T-helper 2 cell treated with Interferon-gamma antibody and Interleukin-4, amounts not matched to agents 5 μg/mL and 100 μg/mL, for 36 hours (primary cell): Measurements from ENCODE around the gene ARHGAP19.

Experiments
- DNase-seq: peaks from one replicate; pipeline ENCODE4 v3.0.0; 2021; ENCODE audit warnings: low spot score
- H3K27ac Mint-ChIP-seq: one replicate; pipeline ENCODE4 v1.8.0; 2021; ENCODE audit warnings: mild to moderate bottlenecking, mixed read lengths
- H3K27me3 Mint-ChIP-seq: one replicate; pipeline ENCODE4 v1.8.0; 2021; ENCODE audit warnings: low read depth, mixed read lengths
- H3K36me3 Mint-ChIP-seq: one replicate; pipeline ENCODE4 v1.8.0; 2021; ENCODE audit warnings: low read depth, mixed read lengths
- H3K4me1 Mint-ChIP-seq: one replicate; pipeline ENCODE4 v1.8.0; 2021; ENCODE audit warnings: low read depth, mixed read lengths
- H3K4me3 Mint-ChIP-seq: one replicate; pipeline ENCODE4 v1.8.0; 2022; ENCODE audit warnings: mild to moderate bottlenecking, moderate library complexity, mixed read lengths
- H3K9me3 Mint-ChIP-seq: one replicate; pipeline ENCODE4 v1.8.0; 2021; ENCODE audit warnings: mixed read lengths

ARHGAP19 gene, protein sequence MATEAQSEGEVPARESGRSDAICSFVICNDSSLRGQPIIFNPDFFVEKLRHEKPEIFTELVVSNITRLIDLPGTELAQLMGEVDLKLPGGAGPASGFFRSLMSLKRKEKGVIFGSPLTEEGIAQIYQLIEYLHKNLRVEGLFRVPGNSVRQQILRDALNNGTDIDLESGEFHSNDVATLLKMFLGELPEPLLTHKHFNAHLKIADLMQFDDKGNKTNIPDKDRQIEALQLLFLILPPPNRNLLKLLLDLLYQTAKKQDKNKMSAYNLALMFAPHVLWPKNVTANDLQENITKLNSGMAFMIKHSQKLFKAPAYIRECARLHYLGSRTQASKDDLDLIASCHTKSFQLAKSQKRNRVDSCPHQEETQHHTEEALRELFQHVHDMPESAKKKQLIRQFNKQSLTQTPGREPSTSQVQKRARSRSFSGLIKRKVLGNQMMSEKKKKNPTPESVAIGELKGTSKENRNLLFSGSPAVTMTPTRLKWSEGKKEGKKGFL

DNA sequence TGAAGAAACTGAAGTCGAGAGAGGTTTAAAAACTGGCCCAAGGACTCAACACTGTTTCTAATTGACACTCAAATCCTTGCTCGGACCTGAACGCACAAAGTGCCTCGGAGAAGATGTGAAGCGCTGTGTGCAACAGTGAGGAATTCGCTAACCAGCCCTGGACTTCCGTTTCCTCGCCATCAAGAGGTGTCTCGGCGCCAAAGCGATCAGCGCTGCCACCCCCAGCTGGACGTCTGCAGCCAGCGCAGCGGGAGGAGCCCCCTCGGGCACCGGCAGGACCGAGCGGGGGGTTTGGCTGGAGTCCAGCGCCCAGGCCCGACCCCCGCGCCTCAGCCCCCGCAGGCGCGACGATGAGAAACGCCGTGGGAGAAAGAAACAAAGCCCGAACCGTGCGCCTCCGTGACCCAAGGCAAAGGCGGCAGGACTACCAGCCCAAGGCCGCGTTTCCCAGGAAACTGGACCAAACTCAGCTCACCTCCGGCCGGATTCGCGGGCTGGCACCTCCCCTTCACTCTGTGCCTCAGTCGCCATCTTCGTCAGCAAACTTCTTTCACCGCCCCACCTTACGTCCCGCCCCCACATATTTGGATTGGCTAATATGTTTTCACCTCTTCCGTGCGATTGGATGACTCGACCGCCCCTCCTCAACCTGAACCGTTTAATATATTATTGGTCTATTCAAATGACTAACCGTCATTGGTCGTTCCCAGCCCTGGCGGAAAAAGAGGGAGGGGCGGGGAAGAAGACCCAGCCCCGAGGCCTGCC, at the start of gene ARHGAP19:
TSS of gene ARHGAP19 (minus strand) at position 541 of the 765 bp plus-strand sequence. CDS start at position 531, 10 bp downstream.
- Mint-ChIP-seq H3K4me1 (peaks cover 22% of the 10 kb centered on the region), H3K27me3 (peaks cover 3% of the 10 kb centered on the region), H3K27ac (peak within 1 kb of the TSS; percentile 85), H3K9me3 (no peaks in the 10 kb centered on the region), H3K36me3 (peaks cover 12% of the 10 kb centered on the region), H3K4me3 (peak within 1 kb of the TSS; percentile 91)
- DNase-seq, result peak; percentile 94

DNA sequence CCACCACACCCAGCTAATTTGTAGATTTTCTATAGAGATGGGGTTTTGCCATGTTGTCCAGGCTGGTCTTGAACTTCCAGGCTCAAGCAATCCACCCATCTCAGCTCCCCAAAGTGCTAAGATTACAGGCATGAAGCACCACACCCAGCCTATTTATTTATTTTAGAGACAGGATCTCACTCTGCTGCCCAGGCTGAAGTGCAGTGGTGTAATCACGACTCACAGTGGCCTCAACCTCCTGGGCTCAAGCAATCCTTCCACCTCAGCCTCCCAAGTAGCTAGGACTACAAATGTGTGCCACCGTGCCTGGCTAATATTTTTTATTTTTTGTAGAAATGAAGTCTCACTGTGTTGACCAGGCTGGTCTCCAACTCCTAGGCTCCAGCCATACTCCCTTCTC, 49.0 kb upstream of the ARHGAP19 start:
- Mint-ChIP-seq H3K9me3 (no peaks in the 10 kb centered on the region), H3K36me3 (no peaks in the 10 kb centered on the region), H3K4me3 (no peak overlapping the region), H3K27me3 (peaks cover 28% of the 10 kb centered on the region), H3K4me1 (no peaks in the 10 kb centered on the region), H3K27ac (no peak overlapping the region)
- no peak for DNase-seq

DNA sequence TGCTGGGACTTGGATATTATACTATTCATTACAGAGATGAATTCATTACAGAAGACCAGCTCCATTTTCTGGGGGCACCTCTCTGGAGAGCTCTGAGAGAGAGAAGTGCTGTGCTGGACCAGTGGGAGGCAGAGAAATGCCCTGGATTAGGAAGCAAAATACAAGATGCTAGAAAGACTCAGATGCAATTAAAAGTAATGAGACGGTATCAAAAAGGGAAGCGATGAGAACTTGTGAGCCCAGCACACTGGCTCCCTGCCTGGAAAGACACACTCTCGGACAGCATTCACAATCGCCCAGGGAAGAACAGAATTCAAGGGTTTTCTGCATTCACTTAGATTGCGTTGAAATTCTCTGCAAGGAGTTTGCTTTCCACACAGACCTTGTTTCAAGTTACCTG, 45.6 kb upstream of the ARHGAP19 start:
- peaks cover 9% of the 10 kb centered on the region for H3K4me1 Mint-ChIP-seq

DNA sequence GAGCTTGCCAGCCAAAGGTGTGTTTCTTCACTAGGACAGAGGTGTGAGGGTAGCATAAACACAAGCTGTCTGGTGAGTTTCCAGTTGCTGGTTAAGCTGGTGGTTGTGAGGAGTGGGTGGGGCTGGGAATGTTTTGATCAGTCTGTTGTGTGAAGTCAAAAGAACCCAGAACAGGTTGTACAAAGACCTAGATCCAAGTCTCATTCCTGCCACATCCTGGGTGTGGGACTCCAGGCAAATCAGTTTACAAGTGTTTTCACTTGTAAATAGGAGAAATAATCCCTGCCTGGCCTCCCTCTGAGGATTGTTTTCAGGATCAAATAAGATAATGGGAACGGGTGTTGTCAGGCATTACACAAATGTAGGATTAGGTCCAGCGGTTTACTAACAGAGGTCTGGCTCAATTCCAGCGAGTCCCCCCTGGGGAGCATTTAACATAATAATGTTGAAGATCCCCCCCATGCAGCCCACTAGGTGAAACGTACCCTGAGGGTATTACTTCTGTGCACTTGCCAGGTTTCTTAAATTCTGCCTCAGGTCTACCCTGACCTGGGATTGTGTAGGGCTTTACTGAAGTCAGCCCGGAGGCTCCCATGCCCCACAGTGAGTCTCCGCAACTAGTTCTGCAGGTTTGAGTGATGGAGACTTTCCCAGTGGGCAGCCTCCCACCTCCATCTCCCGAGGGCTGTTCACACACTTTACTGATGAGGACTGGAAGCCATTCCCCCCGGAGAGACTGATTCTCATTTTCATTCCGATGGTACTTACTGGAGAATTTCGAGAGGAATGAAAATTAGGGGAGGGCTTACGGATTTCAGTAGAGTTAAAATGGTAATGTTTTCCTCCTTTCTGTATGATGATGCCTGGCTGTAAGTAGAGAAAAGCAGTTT, 44.8 kb upstream of the ARHGAP19 start:
- H3K4me1 Mint-ChIP-seq, result peaks cover 16% of the 10 kb centered on the region
- peaks cover 7% of the 10 kb centered on the region for H3K36me3 Mint-ChIP-seq
- H3K4me3 Mint-ChIP-seq, result no peak overlapping the region
- H3K27me3 Mint-ChIP-seq, result peaks cover 34% of the 10 kb centered on the region
- no peak for DNase-seq
- H3K27ac Mint-ChIP-seq, result no peak overlapping the region
- no peaks in the 10 kb centered on the region for H3K9me3 Mint-ChIP-seq

More for the DNA sequence above, 45.6 kb upstream of the ARHGAP19 start:
- no peaks in the 10 kb centered on the region for H3K9me3 Mint-ChIP-seq
- no peak overlapping the region for H3K27ac Mint-ChIP-seq
- H3K4me3 Mint-ChIP-seq, result no peak overlapping the region
- peaks cover 34% of the 10 kb centered on the region for H3K27me3 Mint-ChIP-seq
- no peak for DNase-seq
- H3K36me3 Mint-ChIP-seq, result peaks cover 6% of the 10 kb centered on the region

DNA sequence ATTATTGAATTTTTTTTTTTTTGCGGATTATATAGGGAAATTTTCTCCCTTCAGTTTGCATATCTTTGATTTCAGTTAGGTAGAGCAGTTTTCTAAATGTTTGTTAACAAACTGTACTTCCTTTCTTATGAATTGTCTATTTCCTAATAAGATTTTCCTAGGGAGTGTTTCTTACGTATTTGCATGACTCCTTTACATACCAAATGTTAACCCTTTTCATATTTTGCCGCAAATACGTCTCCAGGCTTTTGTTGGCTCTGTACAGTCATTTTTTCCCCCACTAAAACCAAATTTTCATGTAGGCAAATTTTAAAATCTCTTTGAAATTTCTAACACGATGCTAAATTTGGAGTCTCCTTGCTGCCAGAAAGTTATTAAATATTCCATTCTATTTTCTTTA, 44.0 kb upstream of the ARHGAP19 start:
- no peak for DNase-seq
- H3K4me1 Mint-ChIP-seq, result peaks cover 22% of the 10 kb centered on the region
- peaks cover 34% of the 10 kb centered on the region for H3K27me3 Mint-ChIP-seq
- H3K4me3 Mint-ChIP-seq, result no peak overlapping the region
- peaks cover 7% of the 10 kb centered on the region for H3K36me3 Mint-ChIP-seq
- no peak overlapping the region for H3K27ac Mint-ChIP-seq
- no peaks in the 10 kb centered on the region for H3K9me3 Mint-ChIP-seq

DNA sequence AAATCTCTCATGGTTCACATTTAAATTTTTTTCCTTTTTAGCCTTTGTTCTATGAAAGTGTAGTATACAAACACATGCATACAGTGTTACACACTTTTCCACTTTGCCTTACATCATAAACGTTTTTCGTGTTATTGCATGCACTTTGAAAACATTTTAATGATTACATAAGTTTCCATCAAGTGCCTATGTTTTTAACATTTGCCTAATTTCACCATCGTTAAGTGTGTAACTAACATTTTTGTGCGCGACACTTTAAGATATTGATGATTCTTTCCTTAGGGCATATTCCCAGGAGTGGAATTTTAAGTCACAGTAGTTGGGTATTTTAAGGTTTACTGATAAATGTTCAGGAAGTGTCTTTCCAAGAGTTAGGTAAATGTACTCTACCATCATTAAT, 43.6 kb upstream of the ARHGAP19 start:
- peaks cover 34% of the 10 kb centered on the region for H3K27me3 Mint-ChIP-seq
- peak overlapping the region; percentile 47 for H3K27ac Mint-ChIP-seq
- H3K36me3 Mint-ChIP-seq, result peaks cover 10% of the 10 kb centered on the region
- peaks cover 25% of the 10 kb centered on the region for H3K4me1 Mint-ChIP-seq
- H3K4me3 Mint-ChIP-seq, result peak overlapping the region; percentile 48
- no peak for DNase-seq
- H3K9me3 Mint-ChIP-seq, result no peaks in the 10 kb centered on the region

DNA sequence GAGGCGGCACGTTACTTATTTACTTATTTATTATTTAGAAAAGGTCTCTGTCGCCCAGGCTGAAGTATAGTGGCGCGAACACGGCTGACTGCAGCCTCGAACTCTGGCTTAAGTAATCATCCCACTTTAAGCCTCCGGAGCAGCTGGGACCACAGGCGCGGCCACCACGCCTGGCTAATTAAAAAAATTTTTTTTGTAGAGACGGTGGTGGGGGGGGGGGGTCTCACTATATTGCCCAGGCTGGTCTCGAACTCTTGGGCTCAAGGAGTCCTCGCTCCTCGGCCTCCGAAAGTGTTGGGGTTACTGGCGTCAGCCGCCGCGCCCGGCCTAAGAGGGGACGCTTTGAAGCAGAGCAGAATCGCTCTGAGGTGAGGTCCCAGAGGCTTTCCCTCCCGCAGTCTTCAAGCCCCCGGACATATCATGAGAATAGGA, 42.8 kb upstream of the ARHGAP19 start:
- Mint-ChIP-seq H3K4me1 (peaks cover 25% of the 10 kb centered on the region), H3K4me3 (peak overlapping the region; percentile 50), H3K9me3 (no peaks in the 10 kb centered on the region), H3K36me3 (peaks cover 11% of the 10 kb centered on the region), H3K27me3 (peaks cover 31% of the 10 kb centered on the region), H3K27ac (peak overlapping the region; percentile 10)
- DNase-seq, result no peak

DNA sequence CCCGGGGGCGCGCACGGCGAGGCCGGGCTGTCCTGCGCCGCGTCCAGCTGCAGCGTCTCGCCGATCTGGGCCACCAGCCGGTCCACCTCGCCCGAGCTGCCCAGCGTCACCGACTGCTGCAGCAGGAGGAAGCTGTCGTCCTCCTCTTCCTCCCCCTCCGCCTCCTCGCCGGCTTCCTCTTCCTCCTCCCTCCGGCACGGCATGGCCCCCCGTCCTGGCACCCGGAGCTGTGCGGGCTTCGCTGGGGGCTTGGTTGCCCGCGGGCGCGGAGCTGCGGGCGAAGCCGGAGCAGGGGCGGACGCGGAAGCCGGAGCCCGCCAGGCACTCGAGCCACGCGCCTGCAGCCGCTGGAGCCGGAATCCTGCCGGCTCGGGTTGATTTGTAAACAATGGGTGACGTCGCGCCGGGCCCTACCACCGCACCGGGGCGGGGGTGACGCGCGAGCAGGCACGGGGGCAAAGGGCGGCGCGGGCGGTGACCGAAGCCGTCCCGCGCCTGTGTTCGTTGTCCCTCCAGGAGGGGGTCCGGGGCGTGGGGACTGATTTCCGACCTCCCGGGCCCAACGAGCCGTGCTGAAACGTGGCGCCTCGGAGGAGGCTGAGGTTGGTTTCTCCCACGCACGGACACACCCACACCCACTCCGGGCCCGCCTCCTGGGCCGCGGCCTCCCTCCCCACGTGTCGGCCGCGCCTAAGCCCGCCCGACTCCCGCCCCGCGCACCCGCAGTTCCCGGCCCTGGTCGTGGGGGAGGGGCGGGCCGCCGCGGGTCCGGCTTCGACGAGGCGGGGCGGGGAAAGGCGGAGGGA, 42.1 kb upstream of the ARHGAP19 start, which contains the start of gene FRAT2:
TSS of gene FRAT2 (minus strand) at position 360 of the 806 bp plus-strand sequence. CDS start at position 203, 157 bp downstream.
- peak within 1 kb of the TSS; percentile 89 for H3K4me3 Mint-ChIP-seq
- peaks cover 15% of the 10 kb centered on the region for H3K36me3 Mint-ChIP-seq
- H3K27me3 Mint-ChIP-seq, result peaks cover 31% of the 10 kb centered on the region
- H3K9me3 Mint-ChIP-seq, result no peaks in the 10 kb centered on the region
- H3K27ac Mint-ChIP-seq, result peak within 1 kb of the TSS; percentile 89
- H3K4me1 Mint-ChIP-seq, result peaks cover 30% of the 10 kb centered on the region
- peak; percentile 88 for DNase-seq

DNA sequence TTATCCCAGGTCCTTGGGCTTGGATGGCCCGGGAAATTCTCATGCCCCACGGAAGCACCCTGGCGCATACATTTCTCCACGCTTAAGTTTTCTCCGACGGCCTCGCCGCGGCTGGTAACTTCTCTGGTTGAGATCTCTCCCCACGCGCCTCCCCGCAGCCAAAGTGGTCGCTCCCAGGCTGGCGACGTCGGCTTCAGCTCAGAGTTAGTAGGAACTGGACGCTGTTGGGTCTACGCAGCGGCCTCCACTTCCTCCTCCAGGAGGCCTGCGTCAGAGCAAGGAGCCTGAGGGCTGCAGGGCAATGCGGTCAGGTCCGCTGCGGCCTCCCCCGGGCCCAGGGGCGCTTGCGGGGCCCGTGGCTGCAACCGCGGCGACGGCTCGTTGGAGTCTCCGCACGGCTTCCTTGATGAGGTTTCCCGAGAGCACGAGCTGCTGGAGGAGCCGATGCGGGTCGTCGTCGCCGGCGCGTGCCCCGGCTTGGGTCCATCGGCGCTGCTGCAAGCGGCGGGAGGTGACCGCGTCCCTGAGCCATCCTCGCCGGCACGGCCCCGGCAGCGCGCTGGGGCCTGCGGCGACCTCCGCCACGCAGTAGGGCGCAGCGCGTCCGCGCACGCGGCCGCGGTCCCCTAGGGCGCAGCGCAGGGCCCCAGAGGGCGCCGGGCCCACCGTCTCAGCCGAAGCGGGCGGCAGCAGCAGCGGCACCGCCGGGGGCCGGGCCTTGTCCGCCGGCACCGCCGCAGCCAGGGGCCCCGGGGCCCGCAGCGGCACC, 41.3 kb upstream of the ARHGAP19 start:
- Mint-ChIP-seq H3K36me3 (peaks cover 21% of the 10 kb centered on the region), H3K9me3 (no peaks in the 10 kb centered on the region), H3K27ac (peak overlapping the region; percentile 83), H3K4me3 (peak overlapping the region; percentile 89), H3K4me1 (peaks cover 36% of the 10 kb centered on the region), H3K27me3 (peaks cover 27% of the 10 kb centered on the region)
- peak; percentile 51 for DNase-seq

DNA sequence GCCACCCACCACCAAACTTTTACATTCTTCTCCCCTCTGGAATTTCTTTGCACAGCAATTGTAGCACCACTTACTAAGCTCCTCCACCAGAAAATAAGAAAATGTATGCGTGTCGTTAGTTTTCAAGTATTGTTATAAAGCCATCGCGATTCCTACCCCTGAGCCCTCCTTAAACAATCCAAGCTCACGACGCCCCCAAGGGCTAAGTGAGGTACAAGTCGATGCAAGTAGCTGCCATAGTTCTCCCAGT, 40.8 kb upstream of the ARHGAP19 start:
- H3K27me3 Mint-ChIP-seq, result peaks cover 24% of the 10 kb centered on the region
- H3K4me3 Mint-ChIP-seq, result peak overlapping the region; percentile 89
- H3K9me3 Mint-ChIP-seq, result no peaks in the 10 kb centered on the region
- peaks cover 23% of the 10 kb centered on the region for H3K36me3 Mint-ChIP-seq
- H3K4me1 Mint-ChIP-seq, result peaks cover 41% of the 10 kb centered on the region
- H3K27ac Mint-ChIP-seq, result peak overlapping the region; percentile 83
- no peak for DNase-seq

DNA sequence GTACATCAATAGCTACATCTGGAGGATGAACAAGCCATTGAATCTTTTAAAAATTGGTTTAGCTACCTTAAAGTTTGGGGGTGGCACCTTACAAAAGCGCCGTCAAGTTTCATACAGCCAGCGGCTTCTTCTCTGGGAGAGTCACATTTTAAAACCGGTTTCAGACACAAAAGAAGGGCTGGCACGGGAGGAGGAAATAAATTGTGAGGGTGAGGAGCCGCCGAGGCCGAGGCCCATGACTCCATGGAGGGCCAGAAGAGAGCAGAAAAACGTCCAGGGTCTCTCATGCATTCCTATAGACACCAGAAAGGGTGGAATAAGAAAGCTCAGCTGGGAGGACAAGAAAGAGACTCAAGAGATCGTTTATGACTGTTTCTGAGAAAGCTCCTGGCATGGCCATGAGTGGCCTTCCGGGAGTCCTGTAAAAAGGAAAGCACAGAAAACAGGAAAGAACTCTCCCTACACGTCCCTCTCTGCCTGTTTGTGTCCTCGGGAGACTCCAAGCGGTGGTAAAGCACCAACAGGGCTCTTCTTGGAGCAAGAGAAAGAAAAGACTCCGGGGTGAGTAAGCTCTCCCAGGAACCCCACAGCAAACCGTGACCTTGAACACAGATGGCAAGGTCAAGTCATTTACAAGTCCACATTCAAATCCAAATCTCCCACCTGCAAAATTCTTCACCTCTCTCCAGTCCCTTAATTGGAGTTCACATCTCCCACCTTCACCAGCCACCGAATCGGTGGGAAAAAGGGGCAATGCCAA, 40.3 kb upstream of the ARHGAP19 start:
- Mint-ChIP-seq H3K9me3 (no peaks in the 10 kb centered on the region), H3K36me3 (peaks cover 25% of the 10 kb centered on the region), H3K27me3 (peaks cover 20% of the 10 kb centered on the region), H3K4me3 (peak overlapping the region; percentile 89), H3K27ac (peak overlapping the region; percentile 83), H3K4me1 (peaks cover 46% of the 10 kb centered on the region)
- DNase-seq, result no peak
